ENCODE results near the gene RASSF4. TPM values are rescaled to one million over a fixed set of nuclear protein-coding genes. Genes with fewer than 3 reads are reported as not detected.

Gene RASSF4
- total and polyA plus RNA-seq, 9 of the 15 experiments (the other 6 are each of a cell fraction or from before 2014, with no cell fraction given) = 0.01 to 0.62 (median 0.11) TPM; not detected in 3

DNA sequence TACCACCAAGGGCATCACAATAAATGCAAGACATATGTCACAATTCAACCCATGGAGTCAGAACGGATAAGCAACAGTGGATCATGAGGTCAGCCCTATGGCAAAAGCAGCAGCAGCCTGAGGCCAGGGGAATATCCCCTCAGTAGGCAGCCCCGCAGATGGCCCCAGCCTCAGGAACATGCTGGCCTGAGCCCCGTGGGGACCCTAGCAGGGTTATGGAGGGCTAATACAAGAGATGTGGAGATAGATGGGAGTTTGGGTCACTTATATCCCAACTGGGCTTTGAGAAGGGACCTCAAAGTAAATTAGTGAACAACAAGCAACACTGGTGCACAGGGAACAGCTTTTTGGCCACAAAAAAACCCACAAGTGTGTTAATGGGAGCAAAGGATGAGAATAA, 39.4 kb upstream of the RASSF4 start (continued):
- TF ChIP-seq NCOR1 (IDR thresholded peaks at IDR 0.05) = no peak
- TF ChIP-seq POLR2H (tag; IDR thresholded peaks at IDR 0.05; ENCODE audit: low read depth) = no peak
- TF ChIP-seq TCF7L2 (IDR thresholded peaks at IDR 0.05; ENCODE audit: low read depth, low read length) = no peak

GRCh38 chr10:44921061-44921460, 38.5 kb upstream of the RASSF4 start:
- no TSS peak for BruUV-seq (replicated peaks)
- TF ChIP-seq ZZZ3 (IDR thresholded peaks at IDR 0.05) (no peak), RBM22 (IDR thresholded peaks at IDR 0.05; ENCODE audit: low read depth, low read length, poor library complexity, severe bottlenecking) (no peak), EWSR1 (IDR thresholded peaks at IDR 0.05; ENCODE audit: borderline replicate concordance, low read depth, partially characterized antibody) (no peak), RBM39 (optimal IDR thresholded peaks at IDR 0.05; ENCODE audit: low read depth, low read length) (no peak), SETDB1 (IDR thresholded peaks at IDR 0.05; ENCODE audit: low read length) (no peak), RHOXF2B (CRISPR knock-in tag; conservative IDR thresholded peaks at IDR 0.05) (no peak), AFF1 (IDR thresholded peaks at IDR 0.05; ENCODE audit: low read depth in 1 of 2, partially characterized antibody in 2 of 2) (no peak), RBFOX2 (IDR thresholded peaks at IDR 0.05; ENCODE audit: low read depth, low read length) (no peak), ZC3H11A (IDR thresholded peaks at IDR 0.05; ENCODE audit: low read depth, low read length) (no peak), ZNF778 (CRISPR knock-in tag; IDR thresholded peaks at IDR 0.05) (no peak), FOXJ2 (tag; IDR thresholded peaks at IDR 0.05) (no peak)
- TF ChIP-seq, protein P1, sequence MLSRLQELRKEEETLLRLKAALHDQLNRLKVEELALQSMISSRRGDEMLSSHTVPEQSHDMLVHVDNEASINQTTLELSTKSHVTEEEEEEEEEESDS (CRISPR knock-in tag; IDR thresholded peaks at IDR 0.05) = no peak
- TF ChIP-seq, protein P2, sequence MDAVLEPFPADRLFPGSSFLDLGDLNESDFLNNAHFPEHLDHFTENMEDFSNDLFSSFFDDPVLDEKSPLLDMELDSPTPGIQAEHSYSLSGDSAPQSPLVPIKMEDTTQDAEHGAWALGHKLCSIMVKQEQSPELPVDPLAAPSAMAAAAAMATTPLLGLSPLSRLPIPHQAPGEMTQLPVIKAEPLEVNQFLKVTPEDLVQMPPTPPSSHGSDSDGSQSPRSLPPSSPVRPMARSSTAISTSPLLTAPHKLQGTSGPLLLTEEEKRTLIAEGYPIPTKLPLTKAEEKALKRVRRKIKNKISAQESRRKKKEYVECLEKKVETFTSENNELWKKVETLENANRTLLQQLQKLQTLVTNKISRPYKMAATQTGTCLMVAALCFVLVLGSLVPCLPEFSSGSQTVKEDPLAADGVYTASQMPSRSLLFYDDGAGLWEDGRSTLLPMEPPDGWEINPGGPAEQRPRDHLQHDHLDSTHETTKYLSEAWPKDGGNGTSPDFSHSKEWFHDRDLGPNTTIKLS (IDR thresholded peaks at IDR 0.05; ENCODE audit: borderline replicate concordance, low read depth) = no peak

More at GRCh38 chr10:44921061-44921460, 38.5 kb upstream of the RASSF4 start:
- no peak overlapping the region for H3K9ac ChIP-seq (ENCODE audit: insufficient read depth in 1 of 2, low read depth in 2 of 2, low read length in 2 of 2)
- no peak overlapping the region for H2AFZ ChIP-seq (ENCODE audit: low read depth, low read length)
- in situ Hi-C loops (cut with MboI) (no loop called here), intact Hi-C loops (cut with micrococcal nuclease) (no loop called here)
- no peaks in the 10 kb centered on the region for H3K9me3 ChIP-seq (replicated peaks; ENCODE audit: control insufficient read depth, insufficient read depth, low read depth, low read length)
- no peak for DNase-seq (ENCODE audit: extremely low read depth in 1 of 4, low spot score in 3 of 4)
- H3K36me3 ChIP-seq (ENCODE audit: control insufficient read depth, insufficient read depth, low read length) = no peaks in the 10 kb centered on the region
- H3K79me2 ChIP-seq (ENCODE audit: control insufficient read depth, insufficient read depth, low read length) = no peaks in the 10 kb centered on the region
- H3K4me3 ChIP-seq = no peak overlapping the region
- no peaks in the 10 kb centered on the region for H3K9me1 ChIP-seq (ENCODE audit: control insufficient read depth, insufficient read depth, low read length)
- no peak for FAIRE-seq
- no peak for ATAC-seq
- no peak overlapping the region for H3K4me2 ChIP-seq (ENCODE audit: insufficient read depth, low read length)
- 0% methylated on average over 5 of the region's 5 CpGs for WGBS (ENCODE audit: insufficient coverage, low coverage, missing lambda C conversion rate)
- H4K20me1 ChIP-seq (replicated peaks; ENCODE audit: control insufficient read depth, insufficient read depth, low read length) = no peaks in the 10 kb centered on the region
- peaks cover 0 to 5% of the 10 kb centered on the region in 2 experiments; a peak in 1 of 5 replicates for H3K4me1 ChIP-seq (replicated peaks in 1 of 2; ENCODE audit: control insufficient read depth in 2 of 2, insufficient read depth in 2 of 2, low read length in 2 of 2)
- CTCF ChIA-PET (ENCODE audit: low intra/inter-chr PET ratio) = no interaction called here
- POLR2A ChIA-PET = interaction anchor here (0.6 kb wide), 1 partner anchor 36 kb away, joined by 3 read pairs; no protein-coding TSS in a partner anchor
- H3K27ac ChIP-seq (ENCODE audit: extremely low read depth, low read depth, low read length) = no peak overlapping the region
- peaks cover 0 to 40% of the 10 kb centered on the region in 2 experiments; a peak in 3 of 5 replicates for H3K27me3 ChIP-seq (ENCODE audit: control insufficient read depth in 2 of 2, insufficient read depth in 2 of 2, low read length in 2 of 2)
